HS-5 (cell line): ENCODE measurements around the gene GIGYF1.
A peak's percentile ranks its signal among the peaks of the same experiment; 100 is the strongest.

Experiments used
- DNase-seq: peaks from one replicate; pipeline ENCODE4 v3.0.0-alpha.2; 2012; ENCODE audit warnings: low read depth

The GIGYF1 gene

DNA sequence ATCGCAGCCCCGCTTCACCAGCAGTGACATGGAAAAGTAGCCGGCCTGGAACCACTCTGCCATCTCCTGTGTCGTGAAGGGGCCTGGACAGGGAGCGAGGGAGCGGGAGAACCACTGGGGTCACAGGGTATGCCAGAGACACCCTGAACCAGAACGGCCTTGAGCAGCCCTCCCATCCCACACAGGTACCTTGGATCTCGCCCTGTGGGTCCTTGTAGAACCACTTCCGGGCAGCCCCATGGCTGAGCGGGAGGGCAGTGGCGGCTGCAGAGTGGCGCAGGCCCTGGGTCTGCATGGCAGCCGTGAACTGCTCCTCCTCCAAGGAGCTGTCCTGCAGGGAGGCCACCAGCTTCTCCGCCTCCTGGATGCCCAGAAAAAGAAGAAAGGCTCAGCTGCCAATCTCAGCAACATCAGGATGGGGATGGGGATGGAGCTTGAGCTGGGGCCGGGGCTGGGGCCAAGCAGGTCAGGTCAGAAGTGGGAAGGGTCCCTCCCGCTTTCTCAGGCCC, 9.5 kb downstream of the GIGYF1 start:
- DNase-seq, result no peak

DNA sequence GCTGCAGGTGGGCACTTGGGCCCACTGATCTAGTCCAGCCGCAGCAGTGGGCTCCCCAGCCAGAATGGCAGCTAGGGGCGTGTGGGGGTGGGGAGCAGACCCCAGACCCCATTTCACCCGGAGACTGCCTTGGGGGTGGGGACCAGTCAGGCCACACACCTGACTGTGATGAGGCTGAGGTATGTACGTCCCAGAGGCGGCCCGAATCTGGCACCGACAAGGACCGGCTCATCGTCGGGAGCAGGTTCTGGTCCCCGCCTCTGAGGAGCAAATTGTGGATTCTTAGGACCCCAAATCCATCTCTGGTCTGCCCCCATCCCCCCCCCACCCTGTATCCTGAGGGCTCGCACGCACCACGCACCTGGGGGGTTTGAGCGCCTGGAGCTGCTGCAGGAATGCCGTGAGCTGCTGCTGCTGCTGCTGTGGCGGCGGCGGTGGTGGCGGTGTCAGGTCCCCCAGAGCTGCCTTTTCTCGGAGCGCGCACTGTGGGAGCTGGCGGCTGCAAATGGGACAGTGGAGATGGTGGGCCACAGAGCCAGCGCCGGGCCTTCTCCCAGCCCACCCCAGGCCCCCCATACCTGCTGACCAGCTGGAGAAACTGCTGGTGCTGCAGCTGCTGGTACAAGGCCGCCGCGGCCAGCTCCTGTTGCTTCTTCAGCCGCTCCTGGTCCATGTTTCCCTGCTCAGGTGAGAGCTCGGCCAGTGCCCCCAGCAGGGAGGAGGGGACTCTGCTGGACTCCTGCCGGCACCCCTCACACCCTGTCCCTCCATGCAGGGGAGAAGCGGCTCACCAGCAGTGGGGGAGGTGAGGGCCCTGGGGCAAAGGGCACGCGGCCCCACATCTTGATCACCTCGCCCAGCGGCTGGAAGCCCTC, 10.2 kb downstream of the GIGYF1 start:
- no peak for DNase-seq

DNA sequence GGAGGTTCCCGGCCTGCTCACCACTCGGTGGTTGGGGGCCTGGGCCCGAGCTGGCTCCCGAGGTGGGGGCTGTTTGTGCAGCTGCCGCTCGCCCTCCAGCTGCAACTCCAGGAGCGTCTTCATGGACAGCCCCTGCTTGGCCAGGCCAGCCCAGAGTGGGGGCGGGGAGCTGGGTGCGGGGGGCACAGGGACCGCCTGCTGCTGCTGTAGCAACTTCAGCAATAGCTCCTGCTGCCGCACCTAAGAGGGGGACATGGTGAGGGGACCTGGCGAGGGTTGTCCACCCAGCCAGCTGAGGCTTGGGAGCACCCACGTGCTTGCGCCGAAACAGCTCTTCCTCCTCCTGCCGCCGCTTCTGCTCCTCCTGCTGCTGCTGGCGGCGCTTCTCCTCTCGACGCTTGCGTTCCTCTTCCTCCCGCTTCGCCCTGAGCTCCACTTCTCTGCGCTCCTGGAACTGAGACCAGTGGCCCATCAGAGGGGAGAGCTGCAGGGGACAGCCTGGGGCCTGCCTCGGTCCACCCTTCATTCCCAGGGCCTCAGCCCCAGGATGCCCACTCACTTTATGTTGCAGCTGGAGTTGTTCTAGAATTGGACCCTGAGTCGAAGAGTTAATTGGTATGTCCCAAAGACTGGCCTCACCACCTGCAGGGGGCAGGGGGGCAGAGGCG, 10.9 kb downstream of the GIGYF1 start:
- no peak for DNase-seq

DNA sequence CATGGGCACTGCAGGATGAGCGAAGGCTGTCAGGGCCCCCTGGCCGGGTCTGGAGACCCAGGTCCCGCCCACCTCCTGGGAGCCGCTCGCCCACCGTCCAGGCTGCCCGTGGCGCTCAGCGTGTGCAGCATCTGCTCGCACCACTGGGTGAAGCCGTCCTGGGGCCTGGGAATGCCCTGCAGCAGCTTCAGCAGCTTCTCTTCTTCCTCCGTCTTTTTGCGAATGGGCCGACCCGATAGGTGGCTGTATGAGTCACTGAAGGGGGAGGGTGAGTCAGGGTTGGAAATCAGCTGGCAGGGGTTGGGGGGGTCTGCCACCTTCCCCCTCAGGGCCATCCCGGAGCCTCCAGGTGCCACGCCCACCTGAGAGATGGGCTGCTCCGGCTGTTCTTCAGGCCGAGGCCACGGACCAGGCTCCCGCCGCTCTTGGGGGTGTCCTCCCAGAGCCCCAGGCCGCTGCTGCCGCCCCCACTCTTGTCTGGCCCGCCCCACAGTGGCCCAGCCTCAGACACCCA, 11.8 kb downstream of the GIGYF1 start:
- no peak for DNase-seq

DNA sequence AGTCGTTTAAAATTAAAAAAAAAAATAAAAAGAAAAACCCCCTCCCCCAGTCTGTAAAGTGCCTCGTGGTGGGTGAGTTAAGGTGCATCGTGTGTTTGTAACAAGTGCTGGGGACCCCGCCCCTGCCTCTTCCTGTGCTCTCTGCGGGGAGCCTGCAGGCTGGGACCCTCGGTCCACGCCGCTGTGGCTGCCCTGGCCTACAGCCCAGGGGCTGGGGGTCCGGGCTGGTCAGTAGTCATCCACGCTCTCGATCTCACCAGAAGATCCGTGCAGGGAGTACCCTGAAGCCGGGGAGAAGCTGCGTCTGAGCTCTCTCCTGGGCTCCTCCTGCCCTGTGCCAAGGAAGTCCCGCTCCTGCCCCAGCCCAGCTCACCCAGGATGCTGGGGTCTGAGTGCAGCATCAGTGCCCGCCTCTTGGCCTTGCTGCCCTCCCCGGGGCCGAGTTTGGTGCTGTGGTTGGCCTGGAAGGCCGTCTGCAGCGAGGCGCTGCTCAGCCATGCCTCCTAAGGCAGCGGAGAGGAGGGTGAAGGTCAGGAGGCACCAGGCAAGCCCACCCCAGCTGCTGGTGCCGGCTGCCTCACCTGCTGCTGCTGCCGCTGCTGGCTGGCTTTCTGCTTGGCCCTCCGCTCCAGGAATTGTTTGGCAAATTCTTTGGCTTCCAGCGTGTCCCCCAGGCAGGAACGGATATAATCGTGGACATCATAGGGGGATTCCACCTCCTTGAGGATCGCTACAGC, 12.4 kb downstream of the GIGYF1 start:
- DNase-seq, result no peak

DNA sequence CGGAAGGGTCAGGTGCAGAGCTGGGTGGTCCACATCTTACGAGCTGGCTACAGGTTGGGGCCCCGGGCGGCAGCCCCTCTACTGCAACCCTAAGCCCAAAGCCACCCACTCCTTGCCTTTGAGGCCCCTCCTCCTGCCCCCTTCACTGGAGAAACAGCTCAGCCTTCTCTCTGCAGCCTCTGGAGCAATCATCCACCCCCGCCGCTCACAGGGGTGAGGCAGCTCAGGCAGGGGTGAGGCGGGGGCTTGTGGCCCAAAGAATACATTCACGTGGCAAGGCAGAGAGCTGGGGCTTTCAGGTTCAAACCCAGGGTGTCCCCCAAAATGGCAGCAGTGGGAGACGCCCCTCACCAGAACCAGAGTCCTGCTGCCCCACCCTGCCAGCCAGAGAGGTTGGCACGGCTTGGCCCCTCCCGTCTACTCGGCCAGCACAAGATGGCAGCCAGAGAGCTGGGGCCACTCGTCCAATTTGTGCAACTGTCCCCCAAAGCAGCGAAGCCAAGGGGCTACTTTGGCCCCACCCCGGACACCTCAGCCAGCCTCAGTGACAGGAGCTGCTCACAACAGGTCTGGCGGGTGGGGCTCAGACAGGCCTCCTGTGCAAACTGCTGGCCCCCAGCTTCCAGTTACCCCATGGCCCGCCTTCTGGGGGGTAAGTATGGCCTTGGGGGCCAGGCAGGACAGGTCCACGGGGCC, 13.3 kb downstream of the GIGYF1 start:
- no peak for DNase-seq

DNA sequence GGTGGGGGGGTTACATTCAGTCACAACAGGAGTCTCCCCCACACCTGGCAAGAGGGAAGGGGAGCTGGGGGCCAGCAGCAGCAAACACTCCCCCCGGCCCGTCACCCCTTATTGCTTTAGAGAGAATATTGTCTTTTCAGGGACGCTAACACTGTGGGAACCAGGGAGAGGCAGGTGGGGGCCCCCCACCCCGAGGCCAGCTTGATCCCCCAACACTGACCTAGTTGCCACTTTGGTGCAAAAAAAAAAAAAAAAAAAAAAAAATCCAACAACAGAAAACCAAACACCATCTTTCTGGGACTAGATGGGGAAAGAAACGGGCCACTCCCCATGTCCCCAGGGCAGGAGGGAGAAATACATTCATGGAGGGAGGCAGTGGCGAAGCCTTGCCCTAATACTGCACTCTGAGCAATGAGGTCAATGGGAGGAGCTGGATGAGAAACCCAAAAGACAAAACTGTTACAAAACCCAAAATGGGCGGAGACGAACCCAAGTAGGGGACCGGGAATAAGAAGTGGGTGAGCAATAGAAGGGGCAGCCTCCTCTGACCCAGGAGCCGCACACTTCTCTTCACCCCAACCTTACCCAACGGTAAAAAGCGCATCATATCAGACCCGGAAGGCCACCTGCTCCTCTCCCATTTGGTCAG, 14.0 kb downstream of the GIGYF1 start:
- no peak for DNase-seq

DNA sequence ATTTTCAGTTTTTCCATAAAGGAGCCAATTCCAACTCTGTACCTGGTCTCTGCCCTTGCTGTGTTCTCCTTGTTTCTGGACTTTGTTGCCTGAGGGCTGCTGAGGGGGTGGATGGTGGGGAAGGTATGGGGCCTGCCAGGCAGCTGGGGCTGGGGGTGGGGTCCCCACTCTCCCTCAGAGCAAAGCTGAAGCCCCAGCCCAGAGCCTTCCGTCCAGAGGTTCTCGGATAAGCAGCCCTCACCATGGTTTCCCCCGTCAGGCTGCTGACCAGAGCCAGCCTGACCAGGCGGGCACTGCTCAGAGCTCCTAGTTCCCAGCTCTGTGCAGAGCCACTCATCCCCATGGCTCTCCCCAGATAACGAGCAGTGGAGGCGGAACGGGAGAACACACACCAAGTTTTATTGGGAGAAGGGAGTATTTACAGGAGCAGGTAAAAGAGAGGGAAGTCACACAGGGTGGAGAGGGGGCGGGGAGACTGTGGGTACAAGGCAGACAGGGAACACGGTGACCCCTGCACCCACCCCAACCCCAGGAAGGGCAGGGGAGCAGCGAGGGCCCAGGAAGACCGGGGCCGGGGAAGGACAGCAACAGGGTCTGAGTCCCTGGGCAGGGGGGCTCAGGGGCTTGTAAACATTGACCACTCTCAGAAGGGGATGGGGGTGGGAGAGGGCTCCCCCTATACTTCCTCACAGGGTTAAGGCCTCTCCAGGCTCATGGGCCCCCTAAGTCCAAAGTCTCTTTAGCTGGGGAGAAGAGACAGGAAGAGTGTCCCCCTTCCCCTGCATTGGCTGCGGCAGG, 14.7 kb downstream of the GIGYF1 start:
- no peak for DNase-seq

DNA sequence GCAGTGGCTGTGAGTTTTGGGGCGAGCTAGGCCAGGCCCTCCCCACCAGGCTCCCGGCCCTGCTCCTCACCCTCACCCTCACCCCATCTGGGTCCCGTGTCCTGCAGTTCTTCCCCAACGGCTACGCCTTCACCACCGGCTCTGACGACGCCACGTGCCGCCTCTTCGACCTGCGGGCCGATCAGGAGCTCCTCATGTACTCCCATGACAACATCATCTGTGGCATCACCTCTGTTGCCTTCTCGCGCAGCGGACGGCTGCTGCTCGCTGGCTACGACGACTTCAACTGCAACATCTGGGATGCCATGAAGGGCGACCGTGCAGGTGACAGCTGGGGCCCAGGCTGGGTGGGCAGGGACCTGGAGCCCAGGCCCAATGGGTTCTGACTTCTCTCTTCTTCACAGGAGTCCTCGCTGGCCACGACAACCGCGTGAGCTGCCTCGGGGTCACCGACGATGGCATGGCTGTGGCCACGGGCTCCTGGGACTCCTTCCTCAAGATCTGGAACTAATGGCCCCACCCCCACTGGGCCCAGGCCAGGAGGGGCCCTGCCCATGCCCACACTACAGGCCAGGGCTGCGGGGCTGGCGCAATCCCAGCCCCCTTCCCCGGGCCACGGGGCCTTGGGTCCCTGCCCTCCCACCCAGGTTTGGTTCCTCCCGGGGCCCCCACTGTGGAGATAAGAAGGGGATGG, 15.6 kb downstream of the GIGYF1 start:
- no peak for DNase-seq

DNA sequence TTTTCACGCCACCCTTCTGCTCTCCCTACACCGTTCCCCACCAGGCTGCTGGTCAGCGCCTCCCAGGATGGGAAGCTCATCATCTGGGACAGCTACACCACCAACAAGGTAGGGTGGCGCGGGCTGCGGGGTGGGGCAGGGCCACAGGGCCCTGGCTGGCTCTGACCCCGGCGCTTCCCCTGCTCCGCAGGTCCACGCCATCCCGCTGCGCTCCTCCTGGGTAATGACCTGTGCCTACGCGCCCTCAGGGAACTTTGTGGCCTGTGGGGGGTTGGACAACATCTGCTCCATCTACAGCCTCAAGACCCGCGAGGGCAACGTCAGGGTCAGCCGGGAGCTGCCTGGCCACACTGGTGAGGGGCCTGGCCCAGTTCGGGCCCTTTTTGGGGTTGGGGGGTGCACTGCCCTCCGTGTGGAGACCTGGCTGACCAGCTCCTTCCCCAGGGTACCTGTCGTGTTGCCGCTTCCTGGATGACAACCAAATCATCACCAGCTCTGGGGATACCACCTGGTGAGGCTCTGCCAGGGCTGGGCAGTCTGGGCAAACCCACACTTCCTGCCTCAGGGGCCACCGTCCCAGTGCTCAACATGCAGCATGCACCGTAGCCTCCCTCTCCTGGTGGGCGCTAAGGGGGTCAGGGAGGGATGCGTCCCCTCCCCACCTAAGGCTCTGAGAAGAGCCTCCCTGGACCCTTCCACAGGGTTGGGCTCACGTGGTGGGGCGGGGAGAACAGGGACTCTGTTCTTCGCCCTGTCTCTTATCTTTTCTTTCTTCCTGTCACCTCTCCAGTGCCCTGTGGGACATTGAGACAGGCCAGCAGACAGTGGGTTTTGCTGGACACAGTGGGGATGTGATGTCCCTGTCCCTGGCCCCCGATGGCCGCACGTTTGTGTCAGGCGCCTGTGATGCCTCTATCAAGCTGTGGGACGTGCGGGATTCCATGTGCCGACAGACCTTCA, 16.5 kb downstream of the GIGYF1 start:
- no peak for DNase-seq

DNA sequence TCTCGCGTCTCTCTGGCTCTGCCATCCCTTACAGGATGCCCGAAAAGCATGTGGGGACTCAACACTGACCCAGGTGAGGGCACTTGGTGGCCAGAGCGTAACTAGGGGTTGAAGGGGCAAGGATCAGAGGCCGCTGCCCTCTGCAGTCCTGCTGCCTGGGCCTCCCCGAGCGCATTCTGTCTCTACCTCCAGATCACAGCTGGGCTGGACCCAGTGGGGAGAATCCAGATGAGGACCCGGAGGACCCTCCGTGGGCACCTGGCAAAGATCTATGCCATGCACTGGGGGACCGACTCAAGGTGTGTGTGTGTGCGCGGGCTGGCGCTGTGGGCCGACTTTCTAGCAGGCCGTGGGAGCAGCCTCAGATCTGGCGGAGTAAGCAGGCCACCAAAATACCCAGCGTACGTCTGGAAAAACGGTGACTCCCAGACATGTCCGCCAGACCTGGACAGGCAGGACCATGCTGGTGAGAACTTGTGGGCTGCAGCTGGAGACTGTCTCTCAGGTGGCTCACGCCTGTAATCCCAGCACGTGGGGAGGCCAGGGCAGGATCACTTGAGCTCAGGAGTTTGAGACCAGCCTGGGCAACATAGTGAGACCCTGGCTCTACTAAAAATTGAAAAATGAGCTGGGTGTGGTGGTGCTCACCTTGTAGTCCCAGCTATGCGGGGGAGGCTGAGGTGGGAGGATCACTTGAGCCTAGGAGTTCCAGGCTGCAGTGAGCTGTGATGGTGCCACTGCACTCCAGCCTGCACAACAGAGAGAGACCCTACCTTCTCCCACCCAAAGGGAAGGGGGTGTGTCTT, 17.3 kb downstream of the GIGYF1 start:
- DNase-seq, result no peak

DNA sequence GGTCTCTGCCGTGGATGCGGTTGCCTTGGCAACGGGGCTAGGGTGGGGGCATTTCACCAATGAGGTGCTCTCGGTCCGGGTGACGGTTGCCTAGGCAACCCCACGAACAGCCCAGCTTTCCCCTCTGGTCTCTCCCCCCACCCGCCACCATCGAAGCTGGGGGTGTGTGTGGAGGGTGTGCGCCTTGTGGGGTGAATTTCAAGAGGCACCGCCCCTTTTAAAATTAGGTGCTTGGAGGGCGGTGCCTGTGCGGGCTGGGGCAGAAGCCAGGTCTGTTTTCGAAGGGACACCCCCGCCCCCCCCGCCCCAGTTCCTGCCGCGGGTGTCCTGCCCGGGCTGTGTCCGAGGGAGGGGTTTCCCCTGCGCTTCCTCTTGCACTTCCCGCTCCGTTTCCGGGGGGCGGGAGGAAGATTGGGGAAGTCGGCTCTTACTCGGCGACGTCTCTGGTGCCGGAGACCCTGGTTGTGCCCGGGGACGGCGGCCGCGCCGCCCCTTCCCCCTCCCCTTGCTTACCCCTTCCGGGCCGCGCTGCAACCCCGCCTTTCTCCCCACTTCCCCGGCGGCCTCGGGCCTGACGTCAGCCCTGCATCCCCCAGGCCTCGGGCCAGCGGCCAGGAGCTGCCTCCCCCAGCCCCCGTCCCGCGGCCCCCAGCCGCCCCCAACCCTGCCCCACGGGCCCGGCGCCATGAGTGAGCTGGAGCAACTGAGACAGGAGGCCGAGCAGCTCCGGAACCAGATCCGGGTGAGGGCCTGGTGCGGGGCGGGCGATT, 18.3 kb downstream of the GIGYF1 start:
- no peak for DNase-seq

DNA sequence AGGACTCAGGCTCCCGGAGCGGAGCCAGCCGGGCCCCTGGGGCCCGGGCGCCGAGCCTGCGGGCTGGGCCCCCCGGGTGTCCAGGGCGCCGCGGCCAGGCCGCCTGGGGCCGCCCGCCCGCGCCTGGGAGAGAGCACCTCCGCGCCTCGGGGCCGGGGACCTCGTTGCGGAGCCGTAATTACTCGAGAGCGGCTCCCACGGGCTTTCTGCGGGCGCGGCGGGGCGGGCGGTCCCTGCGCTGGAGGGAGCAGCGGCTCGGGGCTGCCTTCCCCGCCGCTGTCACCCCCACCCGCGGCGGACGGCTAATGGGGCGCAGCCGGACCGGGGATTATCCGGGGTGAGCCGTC, 19.0 kb downstream of the GIGYF1 start:
- DNase-seq, result no peak

DNA sequence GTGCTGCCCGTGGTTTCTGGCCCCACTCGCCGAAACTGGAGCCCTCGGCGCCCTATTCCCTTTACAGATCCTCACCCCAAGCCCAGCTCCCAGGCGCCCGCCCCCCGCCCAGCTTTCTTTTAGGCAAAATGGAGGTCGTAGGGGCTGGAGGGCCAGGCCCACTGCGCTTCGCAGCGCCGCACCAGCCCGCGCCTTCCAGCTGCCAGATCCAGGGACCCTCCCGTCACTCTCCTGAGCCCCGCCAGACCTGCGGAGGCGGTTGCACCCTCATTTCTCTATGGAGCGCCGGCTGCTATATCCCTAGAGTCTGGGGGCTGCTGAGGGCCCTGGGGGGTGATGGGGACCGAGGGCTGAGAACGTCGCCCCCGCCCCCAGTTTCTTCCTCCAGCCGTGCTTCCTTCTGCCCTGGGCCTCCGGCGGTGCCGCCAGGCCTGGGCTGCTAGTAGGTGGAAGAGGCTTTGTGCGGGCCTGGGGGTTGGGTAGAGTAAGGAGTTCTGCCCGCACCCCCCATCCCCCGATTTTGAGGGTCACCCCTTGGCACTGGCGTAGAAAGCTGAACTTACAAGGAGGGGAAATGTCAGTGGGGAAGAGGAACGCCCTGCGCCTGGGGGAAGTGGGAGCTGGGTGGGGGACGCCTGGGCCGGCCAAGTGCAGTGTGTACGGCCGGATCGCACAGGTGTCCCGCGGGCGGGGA, 19.5 kb downstream of the GIGYF1 start:
- no peak for DNase-seq

DNA sequence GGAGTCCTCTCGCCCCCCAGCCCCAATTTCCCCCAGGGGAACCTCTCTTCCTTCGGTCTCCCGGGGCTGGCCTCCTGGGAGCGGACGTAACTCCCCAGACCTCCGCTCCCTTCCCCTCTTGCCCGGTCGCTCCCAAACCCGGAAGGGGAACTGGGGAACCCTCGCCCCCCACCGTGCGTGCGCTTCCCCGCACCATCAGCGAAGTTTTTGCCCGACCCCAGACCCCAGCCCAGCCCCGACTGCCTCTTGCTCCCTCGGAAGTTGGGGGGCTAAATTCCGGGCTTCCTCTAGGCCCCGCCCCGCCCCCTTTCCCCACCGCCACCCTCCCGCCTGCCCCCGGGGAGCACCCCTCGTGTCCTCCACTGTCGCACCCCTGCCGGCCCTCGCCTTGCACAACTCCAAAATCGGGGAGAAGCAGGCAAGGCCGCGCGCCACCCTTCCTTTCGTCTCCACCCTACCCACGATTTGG, 20.1 kb downstream of the GIGYF1 start:
- DNase-seq, result no peak

DNA sequence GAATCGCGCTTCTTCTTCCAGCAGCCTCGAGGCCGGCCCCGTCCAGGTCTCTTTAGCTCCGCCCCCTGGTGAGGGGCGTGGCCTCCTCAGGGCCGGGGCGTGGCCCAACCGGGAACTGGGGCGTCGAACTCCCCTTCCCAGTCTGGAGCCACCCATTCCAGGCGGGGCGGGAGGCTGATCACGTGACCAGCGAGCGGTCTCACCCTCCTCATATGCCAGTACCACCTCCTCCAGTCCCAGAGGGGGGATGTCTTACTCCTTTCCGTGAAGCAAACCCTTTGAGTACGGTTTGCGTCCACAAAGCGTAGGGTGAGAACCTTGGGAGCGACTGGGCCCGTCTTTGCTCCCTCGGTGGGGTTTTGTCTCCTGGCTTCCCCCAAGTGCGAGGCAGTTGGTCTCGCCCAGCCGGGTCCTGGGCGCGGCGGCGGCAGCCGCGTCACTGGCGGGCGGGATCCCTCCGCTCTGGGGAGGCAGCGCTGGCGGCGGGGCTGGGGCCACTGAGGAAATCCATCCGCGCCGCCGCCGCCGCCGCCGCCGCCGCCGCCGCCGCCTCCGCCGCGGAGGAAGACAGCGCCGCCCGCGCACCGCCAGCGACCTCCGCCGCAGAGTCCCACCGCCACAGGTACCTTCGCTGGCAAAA, 20.6 kb downstream of the GIGYF1 start, which contains the start of gene GNB2:
TSS of gene GNB2 (plus strand) at position 439 of the 640 bp plus-strand sequence. CDS start 2,526 bp downstream, outside the sequence.
- peak; percentile 93 for DNase-seq
